ENCODE results near the gene OLIG1. TPM values are rescaled to one million over a fixed set of nuclear protein-coding genes. Genes with fewer than 3 reads are reported as not detected.
A peak's percentile ranks its signal among the peaks of the same experiment; 100 is the strongest.

The OLIG1 gene
- total RNA-seq, 2 donors from 2014 or later, result 0.48 TPM; not detected in 1

- no peaks in the 10 kb centered on the region for H3K36me3 ChIP-seq (ENCODE audit: control insufficient read depth, insufficient read depth, low read length)
- H3K27ac ChIP-seq (ENCODE audit: low read depth, low read length), result no peak within 1 kb of the TSS
- TF ChIP-seq CTCF (conservative IDR thresholded peaks at IDR 0.05), result no peak
- no peak within 1 kb of the TSS for H3K9ac ChIP-seq (ENCODE audit: extremely low read depth, low read length, poor library complexity, severe bottlenecking)
- peaks cover 5% of the 10 kb centered on the region for H3K4me1 ChIP-seq (ENCODE audit: control insufficient read depth, insufficient read depth, low read length)
- H3K4me3 ChIP-seq (ENCODE audit: low read length), result peak within 1 kb of the TSS; percentile 72
- 0 to 1% methylated on average over 16 to 59 of the region's 59 CpGs for WGBS, 2 experiments (ENCODE audit: insufficient coverage in 1 of 2, insufficient read length in 1 of 2)
- H3K36me3 Mint-ChIP-seq (ENCODE audit: low read depth), result no peaks in the 10 kb centered on the region
- peaks cover 95% of the 10 kb centered on the region for H3K27me3 Mint-ChIP-seq (ENCODE audit: insufficient read depth)
- H3K9me3 Mint-ChIP-seq, result no peaks in the 10 kb centered on the region
- H3K27me3 ChIP-seq (ENCODE audit: control insufficient read depth, insufficient read depth, low read length, poor library complexity, severe bottlenecking), result peaks cover 100% of the 10 kb centered on the region
- peak within 1 kb of the TSS; percentile 63 for H3K4me3 Mint-ChIP-seq
- H3K4me1 Mint-ChIP-seq, result peaks cover 25% of the 10 kb centered on the region
- peak within 1 kb of the TSS; percentile 52 for H3K27ac Mint-ChIP-seq
- no peaks in the 10 kb centered on the region for H3K9me3 ChIP-seq (ENCODE audit: control insufficient read depth, low read length)
- DNase-seq, result peak; percentile 98
Measured at GRCh38 chr21:33025489-33026442, 44.2 kb upstream of the OLIG1 start, which contains the start of gene OLIG2. OLIG2 (plus strand) TSS chr21:33025935; CDS start chr21:33026863, 928 bp downstream.

- H3K4me3 ChIP-seq (ENCODE audit: low read length), result no peak overlapping the region
- no peaks in the 10 kb centered on the region for H3K9me3 Mint-ChIP-seq
- WGBS, 2 experiments (ENCODE audit: insufficient coverage in 1 of 2, insufficient read length in 1 of 2), result 4 to 8% methylated on average over 4 to 21 of the region's 21 CpGs
- no peaks in the 10 kb centered on the region for H3K9me3 ChIP-seq (ENCODE audit: control insufficient read depth, low read length)
- peak; percentile 53 for DNase-seq
- peaks cover 100% of the 10 kb centered on the region for H3K27me3 ChIP-seq (ENCODE audit: control insufficient read depth, insufficient read depth, low read length, poor library complexity, severe bottlenecking)
- peaks cover 25% of the 10 kb centered on the region for H3K4me1 Mint-ChIP-seq
- H3K36me3 ChIP-seq (ENCODE audit: control insufficient read depth, insufficient read depth, low read length), result no peaks in the 10 kb centered on the region
- H3K9ac ChIP-seq (ENCODE audit: extremely low read depth, low read length, poor library complexity, severe bottlenecking), result no peak overlapping the region
- no peak overlapping the region for H3K27ac Mint-ChIP-seq
- peak overlapping the region; percentile 63 for H3K4me3 Mint-ChIP-seq
- H3K27me3 Mint-ChIP-seq (ENCODE audit: insufficient read depth), result peaks cover 95% of the 10 kb centered on the region
- H3K4me1 ChIP-seq (ENCODE audit: control insufficient read depth, insufficient read depth, low read length), result peaks cover 5% of the 10 kb centered on the region
- H3K27ac ChIP-seq (ENCODE audit: low read depth, low read length), result no peak overlapping the region
- no peak for TF ChIP-seq CTCF (conservative IDR thresholded peaks at IDR 0.05)
- H3K36me3 Mint-ChIP-seq (ENCODE audit: low read depth), result no peaks in the 10 kb centered on the region
Measured at GRCh38 chr21:33026443-33026858, 43.5 kb upstream of the OLIG1 start.

GRCh38 chr21:33026878-33027400, 43.0 kb upstream of the OLIG1 start:
- Histone ChIP-seq H3K9me3 (ENCODE audit: control insufficient read depth, low read length) (no peaks in the 10 kb centered on the region), H3K36me3 (ENCODE audit: control insufficient read depth, insufficient read depth, low read length) (no peaks in the 10 kb centered on the region), H3K27ac (ENCODE audit: low read depth, low read length) (no peak overlapping the region), H3K27me3 (ENCODE audit: control insufficient read depth, insufficient read depth, low read length, poor library complexity, severe bottlenecking) (peaks cover 100% of the 10 kb centered on the region), H3K4me1 (ENCODE audit: control insufficient read depth, insufficient read depth, low read length) (peaks cover 5% of the 10 kb centered on the region), H3K9ac (ENCODE audit: extremely low read depth, low read length, poor library complexity, severe bottlenecking) (no peak overlapping the region), H3K4me3 (ENCODE audit: low read length) (no peak overlapping the region)
- Mint-ChIP-seq H3K27ac (no peak overlapping the region), H3K9me3 (no peaks in the 10 kb centered on the region), H3K4me3 (peak overlapping the region; percentile 63), H3K36me3 (ENCODE audit: low read depth) (no peaks in the 10 kb centered on the region), H3K27me3 (ENCODE audit: insufficient read depth) (peaks cover 95% of the 10 kb centered on the region), H3K4me1 (peaks cover 25% of the 10 kb centered on the region)
- DNase-seq, result peak; percentile 74
- no peak for TF ChIP-seq CTCF (conservative IDR thresholded peaks at IDR 0.05)
- WGBS, 2 experiments (ENCODE audit: insufficient coverage in 1 of 2, insufficient read length in 1 of 2), result 2 to 4% methylated on average over 34 to 54 of the region's 54 CpGs
